GM19438 (cell line): ENCODE data around the gene LIPN.

ENCODE experiments used
- ATAC-seq: cut with Tn5 transposase; IDR thresholded peaks from one replicate; pipeline ENCODE4 v1.9.1; 2021; ENCODE audit warnings: low read depth; ENCODE audit not compliant: unreplicated experiment

LIPN gene

DNA sequence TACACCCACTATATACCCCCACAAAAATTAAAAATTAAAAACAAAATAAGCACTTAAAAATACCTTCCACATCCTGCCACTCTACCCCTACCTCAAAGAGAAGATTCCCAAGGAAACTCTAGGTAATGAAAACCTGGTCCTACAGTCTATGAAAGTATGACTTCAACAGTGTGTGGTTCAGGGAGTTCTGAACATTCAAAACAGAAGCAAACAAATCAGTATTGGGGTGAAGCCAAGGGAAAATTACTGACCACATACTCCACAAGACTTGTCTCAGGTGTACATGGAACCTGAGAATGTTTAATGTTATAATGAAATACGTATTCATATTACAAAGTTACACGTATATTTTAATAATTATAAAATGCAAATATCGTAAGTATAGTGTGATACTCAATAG lies 22.4 kb downstream of the LIPN start:
- no peak for ATAC-seq

DNA sequence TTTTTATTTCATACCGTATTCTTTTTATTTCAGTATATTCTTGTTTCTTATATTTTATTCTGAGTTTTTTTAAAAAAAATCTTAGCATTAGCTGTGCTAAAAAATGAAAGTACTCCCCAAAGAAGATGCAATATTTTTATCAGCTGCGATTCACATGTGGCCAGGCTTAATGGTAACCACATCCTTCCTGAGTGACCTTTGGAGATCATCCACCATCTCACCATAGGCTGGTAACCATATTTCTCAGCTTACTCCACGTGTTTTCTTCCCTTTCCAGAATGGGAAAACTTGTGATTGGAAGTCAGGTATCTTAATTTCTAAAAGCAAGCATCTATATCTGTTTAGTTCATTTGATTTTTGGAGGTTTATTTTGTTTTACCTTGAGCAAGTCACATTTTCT lies 23.9 kb downstream of the LIPN start:
- ATAC-seq = no peak

DNA sequence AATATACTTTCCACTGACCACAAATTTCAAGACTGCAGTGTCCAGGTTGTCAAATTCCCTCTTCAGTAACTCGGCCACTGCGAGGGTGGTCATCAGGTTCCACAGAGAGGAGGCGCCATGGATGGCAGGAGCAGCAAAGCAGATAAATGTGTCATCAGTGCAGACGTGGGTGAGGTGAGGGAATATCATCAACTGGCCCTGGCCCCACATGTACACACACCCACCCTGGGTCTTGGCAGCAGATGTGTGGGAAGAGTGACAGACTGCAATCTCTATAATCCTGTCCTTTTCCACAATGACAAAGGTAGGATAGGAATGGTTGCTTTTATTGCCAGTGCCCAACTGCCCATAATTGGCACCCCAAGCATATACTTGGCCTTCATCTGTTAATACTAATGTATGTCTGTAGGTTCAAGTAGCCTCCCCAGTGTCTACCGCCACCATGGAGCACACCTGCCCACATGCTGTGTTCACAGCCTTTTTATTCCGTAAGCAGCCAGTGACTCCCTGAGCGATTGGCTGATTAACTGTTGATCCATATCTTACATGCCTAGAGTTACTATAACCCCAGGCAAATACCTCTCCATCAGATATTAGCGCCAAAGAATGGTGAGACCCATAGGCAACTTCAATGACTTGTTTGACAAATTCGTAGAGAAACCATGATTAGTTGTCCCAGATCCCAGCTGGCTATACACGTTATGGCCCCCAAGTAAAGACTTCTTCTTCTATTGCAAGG lies 26.4 kb downstream of the LIPN start:
- no peak for ATAC-seq

DNA sequence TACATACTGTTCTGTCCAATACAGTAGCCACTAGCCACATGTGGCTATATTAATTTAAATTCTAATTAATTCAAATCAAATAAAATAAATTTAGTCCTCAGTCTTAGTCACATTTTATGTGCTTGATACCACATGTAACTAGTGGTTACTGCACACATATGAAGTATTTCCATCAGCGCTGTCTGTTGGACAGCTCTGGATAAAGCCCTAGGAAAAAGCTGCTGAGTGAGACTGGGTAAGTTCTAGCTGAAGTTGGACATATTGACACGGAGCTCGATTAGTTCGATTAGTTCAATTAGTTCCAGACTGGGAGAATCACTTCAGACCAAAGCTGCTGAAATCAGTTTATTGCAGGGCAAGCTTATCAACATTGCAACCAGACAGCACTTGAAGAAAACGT lies 27.6 kb downstream of the LIPN start:
- ATAC-seq = no peak

DNA sequence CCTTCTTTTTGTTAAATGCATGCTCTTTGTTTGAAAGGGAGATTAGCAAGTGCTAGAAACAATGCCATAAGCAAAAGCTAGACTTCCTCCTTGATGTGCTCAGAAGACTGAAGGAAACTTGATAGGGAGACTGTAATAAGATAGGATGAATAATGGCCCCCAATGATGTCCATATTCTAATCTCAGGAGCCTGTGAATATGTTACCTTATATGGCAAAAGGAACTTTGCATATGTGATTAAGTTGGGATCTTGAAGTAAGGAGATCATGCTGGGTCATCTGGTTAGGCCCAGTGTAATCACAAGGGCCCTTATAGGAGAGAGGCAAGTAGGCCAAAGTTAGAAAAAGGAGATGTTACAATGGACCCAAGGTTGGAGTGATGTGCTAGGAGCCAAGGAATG lies 29.1 kb downstream of the LIPN start:
- ATAC-seq = no peak

DNA sequence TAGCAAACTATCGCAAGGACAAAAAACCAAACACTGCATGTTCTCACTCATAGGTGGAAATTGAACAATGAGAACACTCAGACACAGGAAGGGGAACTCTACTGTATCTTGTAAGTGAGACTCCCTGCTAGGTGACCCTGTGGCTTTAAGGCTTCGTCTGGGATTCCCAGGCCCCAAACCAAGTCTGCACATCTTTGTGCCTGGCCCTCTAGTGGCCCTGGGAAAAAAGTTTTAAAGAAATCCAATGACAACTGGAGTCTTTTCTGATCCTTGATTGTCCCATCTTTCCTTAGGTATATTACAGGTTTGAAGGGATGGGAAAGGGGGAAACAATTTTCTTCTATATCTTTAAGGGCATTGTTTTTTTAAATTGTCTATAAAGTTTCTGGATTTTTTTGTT lies 32.1 kb downstream of the LIPN start:
- no peak for ATAC-seq

DNA sequence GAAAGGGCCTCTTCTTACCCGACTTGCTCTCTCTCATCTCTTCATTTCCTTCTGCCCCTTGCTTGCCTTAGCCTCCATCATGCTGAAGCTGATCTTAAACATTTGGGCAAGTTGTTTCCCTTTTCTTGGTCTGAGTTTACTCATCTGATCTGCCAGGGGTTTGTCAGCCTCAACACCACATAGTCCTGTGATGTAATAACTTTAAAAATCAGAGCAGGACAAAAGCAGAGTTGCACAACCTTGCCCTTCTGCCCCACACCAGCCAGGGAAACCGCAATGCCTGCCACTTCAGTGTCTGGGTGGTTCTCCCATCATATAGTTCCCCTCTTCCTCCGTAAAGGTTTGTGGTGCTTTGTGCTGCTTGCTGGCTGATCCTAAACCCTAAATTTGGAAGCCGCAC lies 32.8 kb downstream of the LIPN start:
- no peak for ATAC-seq

DNA sequence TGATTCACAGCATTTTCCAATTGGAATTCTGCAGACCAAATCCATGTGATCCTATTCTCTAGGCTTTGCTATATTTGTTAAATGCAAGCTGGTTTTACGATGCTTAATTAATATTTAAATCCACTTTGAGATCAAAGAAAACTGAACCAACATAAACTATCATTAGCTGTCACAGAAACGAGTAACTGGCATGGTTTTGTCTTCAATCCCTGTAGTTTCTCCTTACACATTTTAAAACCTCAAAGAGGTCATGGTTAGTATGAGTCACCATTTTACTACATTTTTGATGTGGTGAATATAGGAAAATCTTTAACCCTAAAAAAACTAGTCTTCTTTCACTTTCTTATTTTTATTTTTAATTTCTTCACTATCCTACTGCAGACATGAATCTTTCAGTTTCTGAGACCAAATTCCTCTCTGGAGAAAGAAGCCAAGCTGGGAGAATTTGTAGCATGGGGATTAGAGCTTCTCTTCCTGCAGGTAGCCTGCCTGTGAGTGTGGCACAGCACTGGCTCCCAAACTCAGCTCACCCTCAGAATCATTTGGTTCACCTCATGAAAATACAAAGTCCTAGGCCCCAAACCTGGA lies 34.0 kb downstream of the LIPN start:
- no peak for ATAC-seq

DNA sequence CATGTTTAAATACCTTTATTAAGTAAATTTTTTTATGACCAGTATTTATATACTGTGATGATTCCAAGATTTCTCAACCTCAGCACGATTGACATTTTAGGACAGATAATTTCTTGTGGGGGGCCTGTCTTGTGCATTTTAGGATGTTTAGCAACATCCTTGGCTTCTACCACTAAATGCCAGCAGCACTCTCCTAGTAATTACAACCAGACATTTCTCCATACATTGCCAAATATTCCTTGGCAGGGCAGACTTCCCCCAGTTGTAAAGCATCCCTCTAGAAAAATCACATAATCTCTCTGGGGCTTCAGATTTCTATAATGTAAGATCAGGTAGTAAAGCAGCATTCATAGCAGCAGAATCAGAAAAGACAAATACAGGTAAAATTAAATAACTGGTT lies 34.9 kb downstream of the LIPN start:
- ATAC-seq = no peak

DNA sequence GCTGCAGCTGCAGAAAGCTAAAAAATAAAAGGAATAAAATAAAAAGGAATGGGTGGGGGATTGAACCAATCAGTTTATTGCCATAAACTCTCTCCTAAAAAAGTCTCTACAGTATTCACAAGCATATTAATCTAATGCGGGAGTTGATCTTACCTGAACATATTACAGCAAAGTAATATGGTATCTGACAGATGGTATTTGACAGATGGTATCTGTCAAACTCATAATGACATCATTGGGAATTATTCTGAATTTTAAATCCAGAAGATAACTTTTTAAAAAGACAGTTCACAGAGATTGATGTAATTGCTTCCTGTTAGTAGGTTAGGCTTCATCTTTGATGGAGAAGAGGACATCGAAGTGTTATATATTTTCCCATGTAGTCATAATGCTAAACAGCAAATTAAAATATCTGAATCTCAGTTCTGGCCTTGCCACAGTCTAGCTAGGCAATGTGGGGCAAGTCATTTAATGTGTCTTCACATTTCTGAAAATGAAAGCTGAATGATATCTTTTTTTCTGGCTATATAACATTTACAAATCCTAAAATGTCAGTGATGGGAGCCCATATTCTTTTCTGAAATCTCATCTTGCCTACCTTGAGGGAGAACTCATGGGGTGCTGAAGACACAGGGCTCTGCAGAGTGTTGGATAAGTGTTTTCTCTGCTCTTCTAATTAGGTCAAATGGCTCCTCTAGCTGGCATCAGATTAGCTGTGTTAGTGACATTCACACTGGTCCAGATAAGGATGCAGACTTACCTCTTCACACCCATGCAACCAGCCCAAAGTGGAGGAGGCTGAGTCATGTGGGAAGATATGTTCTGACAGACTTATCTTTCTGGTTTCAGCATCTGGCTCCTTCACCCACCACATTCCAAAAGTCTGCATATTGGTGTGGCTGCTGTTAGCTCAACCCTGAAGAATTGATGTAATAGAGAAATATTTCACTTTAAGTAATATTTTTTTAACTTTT lies 40.6 kb downstream of the LIPN start:
- ATAC-seq = no peak

DNA sequence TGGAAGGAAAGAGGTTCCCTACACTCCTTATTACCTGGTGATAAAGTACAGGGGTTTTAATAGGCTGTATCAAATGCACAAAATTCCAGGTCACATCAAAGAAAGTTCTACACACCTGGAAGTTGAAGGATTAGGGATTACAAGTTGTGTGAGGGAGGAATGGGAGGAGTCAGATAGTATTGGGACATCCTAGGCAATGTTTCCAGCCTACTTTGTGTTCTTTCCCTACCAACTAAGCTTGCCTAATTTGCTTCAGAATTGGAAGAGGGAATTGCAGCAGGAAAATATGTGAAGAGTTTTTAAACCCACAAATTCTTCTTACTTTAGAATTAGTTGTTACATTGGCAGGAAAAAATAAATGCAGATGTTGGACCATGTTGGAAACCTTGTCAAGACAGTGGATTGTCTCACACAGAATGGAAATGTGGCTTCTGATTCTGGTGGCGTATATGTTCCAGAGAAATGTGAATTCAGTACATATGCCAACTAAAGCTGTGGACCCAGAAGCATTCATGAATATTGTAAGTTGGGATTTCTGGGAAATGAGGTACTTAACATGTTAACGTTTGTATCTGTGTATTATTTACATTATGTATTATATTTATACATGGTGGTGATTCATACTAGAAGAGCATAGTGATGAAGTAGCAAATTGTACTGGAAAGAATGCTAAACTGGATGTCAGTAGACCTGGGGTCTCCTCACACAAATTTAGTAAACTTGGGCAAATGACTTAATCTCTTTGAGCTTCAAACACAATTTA lies 42.9 kb downstream of the LIPN start, which contains the start of gene LIPM:
Gene LIPM (plus strand): TSS at position 208 of the 763 bp plus-strand sequence. CDS start 167 bp downstream, at position 375.
- ATAC-seq = no peak

DNA sequence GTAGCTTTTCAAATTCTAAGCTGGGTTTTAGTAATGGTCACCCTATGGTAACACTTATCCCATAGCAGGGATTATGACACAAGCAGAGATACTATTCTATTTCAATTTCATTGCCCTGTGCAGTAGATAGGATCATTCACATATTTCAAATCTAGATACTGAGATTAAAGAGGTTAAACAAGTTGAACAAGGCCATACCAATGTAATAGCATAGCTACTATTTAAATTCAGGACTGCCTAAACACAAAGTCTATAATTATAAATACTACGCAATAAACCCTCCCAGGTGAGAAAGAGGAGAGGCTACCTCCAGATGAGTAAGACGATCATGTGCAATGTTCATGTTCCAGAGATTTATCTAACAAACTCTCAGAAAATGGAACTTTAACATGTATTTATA lies 43.8 kb downstream of the LIPN start:
- no peak for ATAC-seq

DNA sequence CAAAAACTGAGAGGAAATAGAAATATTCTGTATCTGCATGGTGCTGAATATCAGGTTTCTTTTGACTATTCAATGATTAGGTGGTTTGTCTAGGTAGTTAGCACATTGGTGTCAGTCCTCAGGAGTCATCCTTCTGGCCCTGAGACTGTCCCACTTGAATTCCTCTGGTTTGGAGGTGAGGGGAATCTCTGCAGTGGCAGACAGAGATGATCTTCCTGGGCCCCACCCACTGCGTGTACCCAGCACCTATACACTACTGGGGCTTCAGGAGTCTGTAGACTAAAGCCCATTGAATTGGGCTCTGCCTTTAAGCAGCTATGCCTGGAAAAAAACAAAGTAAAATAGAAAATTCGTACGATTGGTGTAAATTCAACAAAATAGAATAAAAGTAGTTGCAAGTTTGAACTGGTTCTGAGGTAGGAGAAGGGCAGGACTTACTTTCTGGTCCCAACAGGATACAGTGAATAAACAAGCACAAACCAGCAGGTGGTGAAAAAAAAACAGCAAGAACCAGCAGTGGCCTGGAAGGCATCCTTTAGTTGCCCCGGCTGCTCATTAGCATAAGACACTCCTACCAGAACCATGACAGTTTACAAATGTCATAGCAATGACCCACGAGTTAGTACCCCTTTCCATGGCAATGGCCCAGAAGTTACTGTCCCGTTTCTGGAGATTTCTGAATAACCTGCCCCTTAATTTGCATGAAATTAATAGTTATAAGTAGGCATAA lies 44.4 kb downstream of the LIPN start:
- no peak for ATAC-seq

DNA sequence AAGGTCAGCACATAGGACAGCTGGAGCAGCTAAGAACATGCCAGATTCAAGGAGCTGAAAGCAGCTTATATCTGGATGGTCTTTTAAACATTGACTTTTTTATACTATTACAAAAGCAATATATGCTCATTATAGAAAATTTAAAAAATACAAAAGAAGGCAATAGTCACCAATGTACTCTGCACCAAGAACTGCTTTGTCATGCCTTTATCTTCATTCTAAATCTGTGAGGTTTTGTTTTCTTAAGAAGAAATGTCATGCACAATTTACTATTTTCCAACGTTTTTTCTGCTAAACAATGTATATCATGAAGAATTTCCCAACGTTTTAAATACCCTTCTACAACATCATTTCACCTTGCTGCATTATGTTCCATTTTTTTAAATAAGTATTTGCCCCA lies 45.5 kb downstream of the LIPN start:
- ATAC-seq = no peak

DNA sequence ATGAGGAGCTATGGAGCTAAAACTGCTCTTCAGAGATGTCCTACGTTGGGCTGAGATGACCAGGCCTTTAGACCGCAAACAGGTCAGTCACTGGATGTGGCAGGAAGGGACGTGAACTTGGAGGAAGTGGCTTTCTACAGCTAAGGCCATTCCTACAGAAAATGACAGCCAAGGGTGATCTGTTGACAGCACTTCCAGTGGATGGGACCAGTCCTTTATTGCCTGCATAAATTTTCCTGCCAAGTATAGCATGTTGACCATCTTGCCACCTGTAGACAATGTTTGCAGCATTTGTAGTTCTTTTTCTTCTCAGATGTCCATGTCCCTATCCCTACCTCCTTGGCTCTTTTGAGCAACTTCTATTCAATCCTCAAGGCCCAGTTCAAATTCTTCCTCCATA lies 46.1 kb downstream of the LIPN start:
- no peak for ATAC-seq

DNA sequence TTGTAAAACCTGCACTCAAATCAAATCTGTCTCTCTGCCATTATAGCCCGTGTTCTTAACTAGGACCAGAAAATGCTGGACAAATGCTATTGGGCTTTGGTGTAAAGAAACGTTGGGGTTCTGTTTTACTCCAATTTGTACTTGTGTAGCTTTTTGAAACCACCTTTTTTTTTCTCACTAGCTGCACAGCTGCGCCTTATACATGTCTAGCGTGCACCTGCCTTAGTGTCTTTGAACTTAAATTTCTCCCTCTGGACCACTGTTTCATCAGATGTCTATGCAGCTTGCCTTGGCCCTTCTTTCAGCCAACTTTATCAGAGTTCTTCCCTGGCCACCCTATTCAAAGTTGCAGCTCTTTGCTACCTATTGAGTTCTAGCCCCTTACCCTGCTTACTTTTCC lies 49.8 kb downstream of the LIPN start:
- ATAC-seq = no peak

DNA sequence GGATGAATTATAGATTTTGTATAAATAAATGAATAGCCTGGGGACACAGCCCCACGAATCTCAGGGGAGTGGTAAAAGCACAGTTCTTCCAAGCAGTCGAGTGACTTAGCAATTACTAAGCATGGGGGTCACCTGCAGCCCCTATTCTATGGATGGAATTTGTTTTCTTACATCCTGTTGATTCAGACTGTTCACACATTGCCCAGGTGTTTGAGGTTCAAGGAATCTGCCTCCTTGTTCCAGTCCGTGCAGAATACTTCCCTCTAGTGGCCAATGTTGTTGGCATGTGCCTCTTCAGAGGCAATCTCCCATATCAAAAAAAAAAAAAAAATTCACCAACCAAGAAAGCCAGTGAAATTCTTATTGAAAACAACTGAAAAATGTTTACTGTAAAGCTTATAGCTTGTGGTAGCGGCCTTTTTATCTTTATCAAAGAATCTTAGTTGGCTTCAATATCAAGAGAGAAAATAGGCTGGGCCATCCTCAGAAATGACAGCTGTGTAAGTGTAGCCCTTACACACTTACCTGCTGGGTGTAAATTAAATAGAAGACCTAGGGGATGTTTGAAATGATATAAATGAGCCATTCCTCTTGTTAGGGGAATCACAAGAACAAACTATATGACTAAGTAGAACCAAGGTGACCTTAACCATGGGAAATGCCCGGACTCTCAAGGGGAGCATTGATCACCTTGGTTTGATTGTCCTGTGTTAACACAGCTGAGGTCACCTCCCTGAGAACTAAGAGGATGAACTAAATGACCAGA lies 50.6 kb downstream of the LIPN start:
- no peak for ATAC-seq

DNA sequence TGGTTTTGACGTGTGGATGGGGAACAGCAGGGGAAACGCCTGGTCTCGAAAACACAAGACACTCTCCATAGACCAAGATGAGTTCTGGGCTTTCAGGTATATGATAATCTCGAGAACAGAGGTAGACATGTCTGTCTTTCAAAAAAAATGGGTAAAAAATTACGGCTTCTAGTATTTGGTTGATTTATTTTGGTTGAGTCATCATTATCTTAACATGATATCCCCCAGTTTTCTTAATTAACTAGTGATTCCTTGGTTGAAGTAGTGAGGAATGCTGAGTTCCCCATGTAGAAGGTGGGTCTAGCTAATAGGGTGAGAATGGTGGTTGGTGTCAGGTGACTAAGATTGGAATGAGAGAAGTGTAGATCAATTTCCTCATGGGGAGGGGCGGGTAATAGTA lies 53.4 kb downstream of the LIPN start:
- ATAC-seq = no peak

DNA sequence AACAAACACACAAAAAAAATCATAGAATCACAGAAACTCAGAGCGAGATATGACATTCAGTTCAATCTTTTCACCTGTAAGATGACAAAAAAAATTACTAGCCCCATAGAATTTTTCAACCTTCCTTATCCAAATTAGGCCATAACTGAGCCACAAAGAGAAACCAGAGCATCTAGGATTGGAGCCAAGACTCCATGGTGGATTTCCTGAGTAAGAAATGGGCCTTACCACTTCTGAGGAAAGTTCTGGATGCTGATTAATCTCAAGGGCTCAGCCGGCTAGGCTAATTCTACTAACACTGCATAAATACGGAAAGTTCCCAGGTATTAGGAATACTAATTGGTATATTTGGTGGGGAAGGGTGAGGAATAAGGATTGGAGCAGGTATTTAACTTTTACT lies 59.5 kb downstream of the LIPN start:
- no peak for ATAC-seq
